HepG2 (cell line): ENCODE measurements around the gene RHOXF2. TPM values are rescaled to one million over a fixed set of nuclear protein-coding genes. Genes with fewer than 3 reads are reported as not detected.
A peak's percentile ranks its signal among the peaks of the same experiment; 100 is the strongest.
"Not testable (repeated sequence)": the region's sequence is repeated elsewhere in the genome, so short reads cannot be mapped to it uniquely, and the experiment has no call there.

Experiments
- ATAC-seq: fragments of 200-7000 bp; cut with Tn5 transposase; 3 replicates; pipeline ENCODE4 v1.9.1; 2020; ENCODE audit warnings: mild to moderate bottlenecking, moderate library complexity
- BruUV-seq: library from RNA; stranded (reverse); fragments of 400-500 nt; replicated peaks from 2 replicates; lab custom pipeline; 2021; lab: Mats Ljungman, UMichigan
- CTCF ChIA-PET: fragments of 300-600 bp; formaldehyde crosslinking; extraction: SDS; loops from one replicate; lab custom pipeline; 2021; ENCODE audit warnings: low total read pairs, inconsistent platforms, low intra/inter-chr PET ratio; lab: Yijun Ruan, JAX
- POLR2A ChIA-PET: fragments of 350-600 bp; sonication (Branson Sonifier 250); formaldehyde crosslinking; loops from one replicate; lab custom pipeline; 2020; ENCODE audit warnings: antibody characterized with exemption, inconsistent platforms; lab: Yijun Ruan, JAX
- DNase-seq: peaks from one replicate; pipeline ENCODE4 v3.0.0-alpha.2; 2015; ENCODE audit warnings: low spot score
- FAIRE-seq: peaks from 3 replicates; lab custom pipeline; 2011; peaks lifted over from hg19 to GRCh38; lab: Jason Lieb, UNC
- H2AFZ ChIP-seq: one replicate; pipeline ENCODE4 v1.6.1; 2011; ENCODE audit warnings: low read length, inconsistent platforms
- H3K27ac ChIP-seq: fragments of 300-600 bp; 3 replicates; pipeline ENCODE4 v1.8.0; 2011; ENCODE audit warnings: mixed run types, mild to moderate bottlenecking, mixed read lengths, low read length, inconsistent platforms; ENCODE audit not compliant: insufficient read depth; ENCODE audit errors: extremely low read length
- H3K27me3 ChIP-seq, 2 experiments: fragments of 200-600 bp in 1 of 2; 2 replicates in 1 of 2; 3 replicates in 1 of 2; pipeline versions ENCODE4 v1.6.0 to v1.8.0; 2011; ENCODE audit warnings: low read length in 2 of 2, mild to moderate bottlenecking in 2 of 2, moderate library complexity in 2 of 2, inconsistent platforms in 1 of 2; ENCODE audit not compliant: insufficient read depth in 2 of 2, control insufficient read depth in 1 of 2
- H3K36me3 ChIP-seq, 2 experiments: fragments of 200-600 bp in 1 of 2; replicated peaks in 1 of 2; 2 replicates in 1 of 2; 3 replicates in 1 of 2; pipeline versions ENCODE4 v1.5.1 to v1.8.0; 2011; ENCODE audit warnings: low read length in 2 of 2, inconsistent platforms in 1 of 2; ENCODE audit not compliant: insufficient read depth in 2 of 2, control insufficient read depth in 1 of 2
- H3K4me1 ChIP-seq: 2 replicates; pipeline ENCODE4 v1.5.1; 2012; ENCODE audit warnings: low read length, inconsistent platforms; ENCODE audit not compliant: insufficient read depth
- H3K4me2 ChIP-seq: 2 replicates; pipeline ENCODE4 v1.6.0; 2011; ENCODE audit warnings: low read depth, low read length, inconsistent platforms
- H3K4me3 ChIP-seq, 3 experiments: fragments of 200-600 bp in 1 of 3; sonication (generic), shearing (Covaris generic) in 1 of 3; replicated peaks in 1 of 3; 2 replicates each; pipeline ENCODE4 v1.5.1; 2011 to 2016; ENCODE audit warnings: low read length in 3 of 3, inconsistent platforms in 2 of 3, low read depth in 2 of 3, mild to moderate bottlenecking in 2 of 3, control low read depth in 1 of 3, mixed read lengths in 1 of 3; ENCODE audit not compliant: insufficient read depth in 1 of 3
- H3K79me2 ChIP-seq: one replicate; pipeline ENCODE4 v1.6.1; 2011; ENCODE audit warnings: low read length, inconsistent platforms; ENCODE audit not compliant: insufficient read depth
- H3K9ac ChIP-seq: 2 replicates; pipeline ENCODE4 v1.6.0; 2011; ENCODE audit warnings: mild to moderate bottlenecking, low read depth, low read length, inconsistent platforms; ENCODE audit not compliant: insufficient read depth
- H3K9me3 ChIP-seq: 2 replicates; pipeline ENCODE4 v1.5.1; 2012; ENCODE audit warnings: mild to moderate bottlenecking, low read length
- H4K20me1 ChIP-seq: 2 replicates; pipeline ENCODE4 v1.6.0; 2011; ENCODE audit warnings: inconsistent platforms, mild to moderate bottlenecking, low read length, moderate library complexity; ENCODE audit not compliant: insufficient read depth
- WGBS: methylation state at CpG from one replicate; pipeline ENCODE4 v1.1.6; 2017; ENCODE audit warnings: low lambda C conversion rate; 5-methylcytosine and 5-hydroxymethylcytosine counted together
- in situ Hi-C: cut with HindIII; loops from 2 replicates; pipeline ENCODE4 v1.10.0; 2017; ENCODE audit warnings: low pct_unique_long_range_greater_than_20kb; ENCODE audit not compliant: extremely low pct_ligation_motif_present
- intact Hi-C: fragments of 100-400 bp; cut with micrococcal nuclease; formaldehyde crosslinking; loops from one replicate; pipeline ENCODE4 v1.10.0; 2022; ENCODE audit not compliant: unreplicated experiment
- polyA plus RNA-seq, 8 experiments: library from polyadenylated mRNA; depleted of rRNA in 3 of 8; stranded (reverse) in 7 of 8; unstranded in 1 of 8; fragments of >200 nt; fragmentation: Illumina TruSeq in 4 of 8; extraction: Trizol in 4 of 8; gene quantifications; 2 replicates each; pipeline versions ENCODE4 v1.2.1 to v1.2.3, GENCODE V29; 2011 to 2016; ENCODE audit warnings: low read depth in 4 of 8, missing spikeins in 1 of 8, mixed read lengths in 1 of 8; ENCODE audit not compliant: insufficient read depth in 1 of 8
- total RNA-seq, 5 experiments: library from RNA; depleted of rRNA; stranded (reverse); fragments of >200 nt; fragmentation: Illumina TruSeq; extraction: Trizol; gene quantifications; 2 replicates each; pipeline ENCODE4 v1.2.3, GENCODE V29; 2016; ENCODE audit warnings: low read depth in 1 of 5

Gene RHOXF2
- total and polyA plus RNA-seq, 2 of the 13 experiments (the other 11 are each of a cell fraction or from before 2014, with no cell fraction given): not detected

DNA sequence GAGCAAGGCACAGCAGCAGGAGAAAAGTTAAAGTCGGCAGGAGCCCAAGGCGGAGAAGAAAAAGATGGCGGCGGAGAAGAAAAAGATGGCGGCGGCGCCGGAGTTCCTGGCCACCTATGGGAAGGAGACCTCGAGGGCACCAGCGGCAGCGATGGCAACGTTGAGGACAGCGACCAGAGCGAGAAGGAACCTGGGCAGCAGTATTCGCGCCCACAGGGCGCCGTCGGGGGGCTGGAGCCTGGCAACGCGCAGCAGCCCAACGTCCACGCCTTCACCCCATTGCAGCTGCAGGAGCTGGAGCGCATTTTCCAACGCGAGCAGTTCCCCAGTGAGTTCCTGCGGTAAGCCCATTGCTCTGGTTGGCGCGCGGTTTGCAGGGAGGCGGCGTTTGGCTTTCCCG is 673 bp downstream of the RHOXF2 start:
- BruUV-seq, FAIRE-seq, H2AFZ ChIP-seq, H3K27ac ChIP-seq, ATAC-seq, H3K9me3 ChIP-seq, H3K27me3 ChIP-seq, in situ Hi-C loops, H4K20me1 ChIP-seq, DNase-seq, H3K4me1 ChIP-seq, intact Hi-C loops, H3K36me3 ChIP-seq, H3K4me3 ChIP-seq, CTCF ChIA-PET, H3K79me2 ChIP-seq, POLR2A ChIA-PET, H3K9ac ChIP-seq, H3K4me2 ChIP-seq: not testable (repeated sequence)
- 81% methylated on average over 16 of the region's 33 CpGs for WGBS

DNA sequence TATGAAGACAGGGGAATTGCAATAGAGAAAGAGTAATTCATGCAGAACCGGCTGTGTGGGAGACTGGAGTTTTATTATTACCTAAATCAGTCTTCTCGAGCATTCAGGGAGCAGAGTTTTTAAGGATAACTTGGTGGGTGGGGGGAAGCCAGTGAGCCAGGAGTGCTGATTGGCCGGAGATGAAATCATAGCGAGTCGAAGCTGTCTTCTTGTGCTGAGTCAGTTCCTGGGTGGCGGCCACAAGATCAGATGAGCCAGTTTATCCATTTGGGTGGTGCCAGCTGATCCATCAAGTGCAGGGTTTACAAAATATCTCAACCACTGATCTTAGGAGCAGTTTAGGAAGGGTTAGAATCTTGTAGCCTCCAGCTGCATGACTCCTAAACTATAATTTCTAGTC is 34.8 kb downstream of the RHOXF2 start:
- in situ Hi-C loops, H3K36me3 ChIP-seq, H3K4me1 ChIP-seq, H3K27ac ChIP-seq, intact Hi-C loops, H3K4me2 ChIP-seq, H2AFZ ChIP-seq, H3K9me3 ChIP-seq, CTCF ChIA-PET, ATAC-seq, H3K9ac ChIP-seq, H3K27me3 ChIP-seq, FAIRE-seq, BruUV-seq, DNase-seq, H3K79me2 ChIP-seq, POLR2A ChIA-PET, H3K4me3 ChIP-seq, H4K20me1 ChIP-seq: not testable (repeated sequence)
- no CpG with 5 or more reads among the region's 6 CpGs for WGBS

DNA sequence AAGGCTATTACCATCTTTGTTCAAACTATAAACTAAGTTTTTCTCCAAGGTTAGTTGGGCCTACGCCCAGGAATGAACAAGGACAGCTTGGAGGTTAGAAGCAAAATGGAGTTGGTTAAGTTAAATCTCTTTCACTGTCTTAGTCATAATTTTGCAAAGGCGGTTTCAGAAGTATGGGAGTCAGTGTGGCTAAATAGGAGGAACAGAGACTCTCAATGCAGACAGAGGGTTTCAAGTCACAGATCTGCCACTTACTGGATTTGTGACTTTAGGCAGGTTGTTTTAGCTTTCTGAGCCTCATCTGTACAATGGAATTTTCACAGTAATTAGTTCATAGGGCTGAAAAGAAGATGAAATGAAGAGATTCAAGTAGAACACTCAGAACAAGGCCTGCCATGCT is 35.3 kb downstream of the RHOXF2 start:
- H3K79me2 ChIP-seq, BruUV-seq, POLR2A ChIA-PET, H3K27ac ChIP-seq, CTCF ChIA-PET, in situ Hi-C loops, H3K4me3 ChIP-seq, H3K27me3 ChIP-seq, H2AFZ ChIP-seq, H3K4me1 ChIP-seq, H3K36me3 ChIP-seq, DNase-seq, ATAC-seq, H3K9me3 ChIP-seq, H3K9ac ChIP-seq, intact Hi-C loops, H4K20me1 ChIP-seq, H3K4me2 ChIP-seq: not testable (repeated sequence)
- no CpG with 5 or more reads among the region's 2 CpGs for WGBS
- peak; percentile 12 for FAIRE-seq

DNA sequence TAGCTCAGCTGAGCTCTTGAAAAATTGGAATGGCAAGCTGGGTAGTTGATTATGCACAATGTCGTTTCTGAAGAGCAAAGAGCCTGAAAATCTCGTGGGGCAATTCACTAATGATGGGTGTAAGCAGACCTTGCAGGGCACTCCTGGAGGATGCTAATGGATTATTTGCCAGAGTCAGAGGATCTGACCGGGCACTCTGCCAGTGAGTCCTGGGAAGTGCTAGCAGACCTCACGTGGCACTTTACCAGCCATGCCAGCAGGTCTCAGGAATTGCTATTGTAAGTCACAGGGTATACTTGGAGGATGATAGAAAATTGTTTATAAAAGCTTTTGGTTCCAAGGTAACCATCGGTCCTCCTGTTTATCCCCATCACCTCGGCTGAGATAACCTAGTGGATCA is 37.4 kb downstream of the RHOXF2 start:
- H3K4me2 ChIP-seq, in situ Hi-C loops, H3K4me3 ChIP-seq, ATAC-seq, H4K20me1 ChIP-seq, POLR2A ChIA-PET, H3K4me1 ChIP-seq, DNase-seq, H2AFZ ChIP-seq, intact Hi-C loops, BruUV-seq, H3K36me3 ChIP-seq, H3K79me2 ChIP-seq, H3K27me3 ChIP-seq, H3K9ac ChIP-seq, H3K9me3 ChIP-seq, CTCF ChIA-PET, H3K27ac ChIP-seq, FAIRE-seq: not testable (repeated sequence)
- WGBS: no CpG with 5 or more reads among the region's 6 CpGs
